Suprapubic skin (tissue), 4 donors: Measurements from ENCODE around the gene ATG14. TPM values are rescaled to one million over a fixed set of nuclear protein-coding genes. Genes with fewer than 3 reads are reported as not detected.
"Not testable (repeated sequence)": the region's sequence is repeated elsewhere in the genome, so short reads cannot be mapped to it uniquely, and the experiment has no call there.

Experiments
- DNase-seq, 2 donors: peaks; one replicate each; pipeline ENCODE4 v3.0.0-alpha.2; 2019; ENCODE audit warnings: low spot score in 2 of 2
- H3K27ac ChIP-seq: fragments of 200-600 bp; sonication (generic); one replicate; pipeline ENCODE4 v1.5.1; 2019
- H3K27me3 ChIP-seq: fragments of 200-600 bp; sonication (generic); one replicate; pipeline ENCODE4 v1.5.1; 2019
- H3K36me3 ChIP-seq: fragments of 200-600 bp; sonication (generic); one replicate; pipeline ENCODE4 v1.5.1; 2019
- H3K4me1 ChIP-seq: fragments of 200-600 bp; sonication (generic); one replicate; pipeline ENCODE4 v1.5.1; 2019
- H3K4me3 ChIP-seq: fragments of 200-600 bp; sonication (generic); one replicate; pipeline ENCODE4 v1.5.1; 2019; ENCODE audit warnings: mild to moderate bottlenecking
- H3K9me3 ChIP-seq: fragments of 200-600 bp; sonication (generic); one replicate; pipeline ENCODE4 v1.5.1; 2019
- EP300 ChIP-seq: sonication (generic); formaldehyde crosslinking; IDR thresholded peaks from one replicate; pipeline ENCODE4 v1.6.1; 2017; ENCODE audit warnings: antibody characterized with exemption
- POLR2A ChIP-seq, 2 donors: fragments of 450-650 bp; IDR thresholded peaks; one replicate each; pipeline ENCODE4 v1.6.1; 2017; ENCODE audit warnings: antibody characterized with exemption in 2 of 2, mild to moderate bottlenecking in 2 of 2, moderate library complexity in 2 of 2
- POLR2AphosphoS5 ChIP-seq, 3 donors: sonication (generic); formaldehyde crosslinking; IDR thresholded peaks; one replicate each; pipeline ENCODE4 v1.6.1; 2017; ENCODE audit warnings: antibody characterized with exemption in 3 of 3
- WGBS: methylation state at CpG from one replicate; pipeline ENCODE4 v1.1.5; 2018; 5-methylcytosine and 5-hydroxymethylcytosine counted together
- total RNA-seq, 4 donors: library from RNA; depleted of rRNA; stranded (reverse); fragments of >200 nt; gene quantifications; one replicate each; pipeline ENCODE4 v1.1.0, GENCODE V29; 2016
- TF ChIP-seq, protein P1 (sequence below), 2 donors: fragments of 200-600 bp in 1 of 2; fragments of 450-650 bp in 1 of 2; sonication (generic) in 1 of 2; IDR thresholded peaks; one replicate each; pipeline ENCODE4 v1.5.1; 2016 to 2019; ENCODE audit warnings: antibody characterized with exemption in 2 of 2, mild to moderate bottlenecking in 1 of 2, moderate library complexity in 1 of 2

The ATG14 gene
- total RNA-seq, 4 donors from 2014 or later: 8.5 to 27.6 (median 14.8) TPM

DNA sequence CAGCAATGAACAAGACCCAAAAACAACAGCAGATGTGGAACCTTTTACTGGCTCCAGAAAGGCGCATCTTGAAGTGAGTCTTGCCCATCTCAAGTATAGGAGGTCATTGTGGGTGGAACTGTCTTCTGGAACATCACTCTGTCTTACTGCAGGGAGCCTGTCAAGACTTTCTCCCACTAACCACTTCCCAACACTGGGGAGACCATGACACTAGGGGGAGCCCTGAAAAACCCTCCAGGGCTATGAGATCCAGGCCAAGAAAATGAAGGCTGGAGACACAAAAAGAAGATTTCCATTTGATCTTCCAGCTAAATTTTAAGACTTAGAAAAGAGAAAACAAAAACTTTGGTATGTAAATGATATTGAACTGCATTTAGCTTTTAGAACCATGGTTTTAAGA lies 13.5 kb upstream of the ATG14 start:
- TF ChIP-seq EP300: no peak
- no peak for TF ChIP-seq POLR2AphosphoS5 (IDR thresholded peaks at IDR 0.05)
- TF ChIP-seq POLR2A (IDR thresholded peaks at IDR 0.05): no peak
- TF ChIP-seq, protein P1, sequence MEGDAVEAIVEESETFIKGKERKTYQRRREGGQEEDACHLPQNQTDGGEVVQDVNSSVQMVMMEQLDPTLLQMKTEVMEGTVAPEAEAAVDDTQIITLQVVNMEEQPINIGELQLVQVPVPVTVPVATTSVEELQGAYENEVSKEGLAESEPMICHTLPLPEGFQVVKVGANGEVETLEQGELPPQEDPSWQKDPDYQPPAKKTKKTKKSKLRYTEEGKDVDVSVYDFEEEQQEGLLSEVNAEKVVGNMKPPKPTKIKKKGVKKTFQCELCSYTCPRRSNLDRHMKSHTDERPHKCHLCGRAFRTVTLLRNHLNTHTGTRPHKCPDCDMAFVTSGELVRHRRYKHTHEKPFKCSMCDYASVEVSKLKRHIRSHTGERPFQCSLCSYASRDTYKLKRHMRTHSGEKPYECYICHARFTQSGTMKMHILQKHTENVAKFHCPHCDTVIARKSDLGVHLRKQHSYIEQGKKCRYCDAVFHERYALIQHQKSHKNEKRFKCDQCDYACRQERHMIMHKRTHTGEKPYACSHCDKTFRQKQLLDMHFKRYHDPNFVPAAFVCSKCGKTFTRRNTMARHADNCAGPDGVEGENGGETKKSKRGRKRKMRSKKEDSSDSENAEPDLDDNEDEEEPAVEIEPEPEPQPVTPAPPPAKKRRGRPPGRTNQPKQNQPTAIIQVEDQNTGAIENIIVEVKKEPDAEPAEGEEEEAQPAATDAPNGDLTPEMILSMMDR (IDR thresholded peaks at IDR 0.05): no peak
- Histone ChIP-seq H3K27me3 (no peaks in the 10 kb centered on the region), H3K9me3 (no peaks in the 10 kb centered on the region), H3K27ac (no peak overlapping the region), H3K4me3 (no peak overlapping the region), H3K36me3 (no peaks in the 10 kb centered on the region), H3K4me1 (peaks cover 4% of the 10 kb centered on the region)
- WGBS: 94% methylated on average over 1 of the region's 1 CpG
- no peak for DNase-seq

DNA sequence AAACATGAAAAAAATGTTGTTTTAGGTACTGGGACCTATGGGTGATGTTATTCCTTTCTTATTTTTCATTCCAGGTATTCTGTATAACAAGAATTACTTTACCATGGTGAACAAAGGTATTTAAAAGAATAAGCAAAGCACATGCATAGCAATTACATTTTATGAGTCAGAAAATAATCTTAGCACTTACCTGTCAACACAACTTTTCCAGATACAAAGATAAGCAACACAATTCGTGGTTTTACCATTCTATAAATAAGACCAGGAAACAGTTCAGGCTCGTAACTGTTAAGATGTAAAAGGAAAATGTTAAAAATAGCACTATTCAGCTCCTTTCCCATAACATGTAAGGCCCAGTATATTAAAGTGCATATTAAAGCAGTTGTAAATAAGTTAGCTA lies 12.3 kb upstream of the ATG14 start:
- H3K4me1 ChIP-seq: no peaks in the 10 kb centered on the region

GRCh38 chr14:55422338-55422737 lies 10.7 kb upstream of the ATG14 start:
- not testable (repeated sequence) for H3K4me1 ChIP-seq

More for the DNA sequence above, 12.3 kb upstream of the ATG14 start:
- Histone ChIP-seq H3K9me3 (no peaks in the 10 kb centered on the region), H3K4me3 (no peak overlapping the region), H3K27me3 (no peaks in the 10 kb centered on the region), H3K36me3 (no peaks in the 10 kb centered on the region), H3K27ac (no peak overlapping the region)
- DNase-seq: no peak
- 32% methylated on average over 2 of the region's 2 CpGs for WGBS
- TF ChIP-seq, protein P1 (IDR thresholded peaks at IDR 0.05): no peak
- no peak for TF ChIP-seq POLR2AphosphoS5 (IDR thresholded peaks at IDR 0.05)
- TF ChIP-seq EP300: no peak
- no peak for TF ChIP-seq POLR2A (IDR thresholded peaks at IDR 0.05)

GRCh38 chr14:55419663-55420062 lies 8.0 kb upstream of the ATG14 start:
- Histone ChIP-seq H3K9me3 (no peaks in the 10 kb centered on the region), H3K4me1 (no peaks in the 10 kb centered on the region), H3K27ac (no peak overlapping the region), H3K27me3 (no peaks in the 10 kb centered on the region), H3K4me3 (no peak overlapping the region), H3K36me3 (no peaks in the 10 kb centered on the region)
- no peak for TF ChIP-seq POLR2A (IDR thresholded peaks at IDR 0.05)
- TF ChIP-seq, protein P1 (IDR thresholded peaks at IDR 0.05): no peak
- no peak for TF ChIP-seq EP300
- TF ChIP-seq POLR2AphosphoS5 (IDR thresholded peaks at IDR 0.05): no peak
- no peak for DNase-seq
- WGBS: 89% methylated on average over 1 of the region's 1 CpG

More at GRCh38 chr14:55422338-55422737, 10.7 kb upstream of the ATG14 start:
- H3K4me3 ChIP-seq, H3K36me3 ChIP-seq, H3K27ac ChIP-seq, DNase-seq, H3K27me3 ChIP-seq, H3K9me3 ChIP-seq: not testable (repeated sequence)
- WGBS: 92% methylated on average over 11 of the region's 11 CpGs

DNA sequence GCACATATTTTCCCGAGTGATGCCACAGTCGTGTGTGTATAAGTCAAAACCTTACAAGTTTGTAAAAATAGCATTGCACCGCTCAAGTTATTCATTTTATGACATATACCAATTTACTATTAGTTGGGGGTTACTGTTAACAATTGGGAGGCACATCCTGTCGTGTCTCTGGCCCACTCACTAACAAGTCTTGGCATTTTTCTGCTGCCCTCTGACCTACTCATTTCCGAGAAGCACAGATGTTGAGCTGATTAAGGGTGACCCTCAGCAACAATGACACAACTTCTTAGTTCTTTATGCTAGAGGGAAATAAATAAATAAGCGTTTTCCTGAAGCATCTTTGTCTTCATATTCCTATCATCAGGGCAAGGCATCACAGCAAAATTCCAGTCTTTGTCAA lies 6.8 kb upstream of the ATG14 start:
- WGBS: 66% methylated on average over 6 of the region's 6 CpGs
- no peak overlapping the region for H3K27ac ChIP-seq
- no peaks in the 10 kb centered on the region for H3K4me1 ChIP-seq
- no peak overlapping the region for H3K4me3 ChIP-seq
- H3K36me3 ChIP-seq: no peaks in the 10 kb centered on the region
- no peaks in the 10 kb centered on the region for H3K9me3 ChIP-seq
- TF ChIP-seq EP300 (no peak), POLR2AphosphoS5 (IDR thresholded peaks at IDR 0.05) (no peak), POLR2A (IDR thresholded peaks at IDR 0.05) (no peak)
- TF ChIP-seq, protein P1 (IDR thresholded peaks at IDR 0.05): no peak
- no peaks in the 10 kb centered on the region for H3K27me3 ChIP-seq
- no peak for DNase-seq

GRCh38 chr14:55417955-55418354 lies 6.3 kb upstream of the ATG14 start:
- no peak overlapping the region for H3K4me3 ChIP-seq
- H3K9me3 ChIP-seq: no peaks in the 10 kb centered on the region
- H3K27me3 ChIP-seq: no peaks in the 10 kb centered on the region
- H3K4me1 ChIP-seq: peaks cover 4% of the 10 kb centered on the region
- TF ChIP-seq, protein P1 (IDR thresholded peaks at IDR 0.05): no peak
- TF ChIP-seq POLR2A (IDR thresholded peaks at IDR 0.05): no peak
- no peak for TF ChIP-seq EP300
- no peak for TF ChIP-seq POLR2AphosphoS5 (IDR thresholded peaks at IDR 0.05)
- H3K27ac ChIP-seq: no peak overlapping the region
- H3K36me3 ChIP-seq: no peaks in the 10 kb centered on the region
- no peak for DNase-seq
